Right cardiac atrium (tissue), 5 donors: ENCODE results near the gene GXYLT1. TPM values are rescaled to one million over a fixed set of nuclear protein-coding genes. Genes with fewer than 3 reads are reported as not detected.

ENCODE experiments used
- ATAC-seq, 2 donors: fragments of 200-7000 bp; cut with Tn5 transposase; one replicate each; pipeline versions ENCODE4 v1.8.0 to v1.9.1; 2020; ENCODE audit warnings: moderate library complexity in 2 of 2, mild to moderate bottlenecking in 1 of 2
- DNase-seq, 3 donors: peaks; one replicate each; pipeline ENCODE4 v3.0.0-alpha.2; 2020
- H3K27ac ChIP-seq: one replicate; pipeline ENCODE4 v1.5.1; 2013; ENCODE audit warnings: mild to moderate bottlenecking, low read length, control low read depth, moderate library complexity
- H3K27me3 ChIP-seq: one replicate; pipeline ENCODE4 v1.6.1; 2013; ENCODE audit not compliant: control insufficient read depth, insufficient read depth
- H3K4me1 ChIP-seq: one replicate; pipeline ENCODE4 v1.6.1; 2013; ENCODE audit warnings: low read length; ENCODE audit not compliant: control insufficient read depth, insufficient read depth
- H3K4me3 ChIP-seq: one replicate; pipeline ENCODE4 v1.5.1; 2013; ENCODE audit warnings: low read length, control low read depth
- H3K9me3 ChIP-seq: one replicate; pipeline ENCODE4 v1.6.1; 2013; ENCODE audit warnings: low read length; ENCODE audit not compliant: control insufficient read depth
- WGBS: extraction: QIAGEN DNeasy Blood & Tissue Kit; methylation state at CpG from one replicate; pipeline ENCODE4 v1.1.7; 2013; 5-methylcytosine and 5-hydroxymethylcytosine counted together
- intact Hi-C, 4 donors: fragments of 100-400 bp; cut with DNase I; formaldehyde crosslinking; loops; one replicate each; pipeline versions ENCODE4 v1.11.0 to v1.14.0; 2022 to 2023
- polyA plus RNA-seq: library from polyadenylated mRNA; stranded (reverse); fragments of 200-250 nt; gene quantifications from one replicate; pipeline ENCODE4 v1.2.3, GENCODE V29; 2013
- total RNA-seq, 4 donors: library from RNA; stranded (reverse); fragmentation: NEBNext Ultra II Directional; extraction: Animal tissue kit (Norgen Biotek cat#: 25700); gene quantifications; one replicate each; pipeline ENCODE4 v1.2.1, GENCODE V29; 2021
- donor health status: healthy with polysubstance abuse.
- donor health status: DM: no; HTN: yes; CAD: no.
- donor health status: DM: no; HTN: no; CAD: no.
- donor health status: DM: no; HTN: yes; CAD: no; lungs with severe emphysema.
- donor health status: DM: yes; HTN: yes; CAD: no.

The GXYLT1 gene
- total and polyA plus RNA-seq, 5 donors: 2.0 to 8.2 (median 6.1) TPM

- Histone ChIP-seq H3K27me3 (no peaks in the 10 kb centered on the region), H3K4me3 (no peak overlapping the region), H3K9me3 (no peaks in the 10 kb centered on the region), H3K27ac (no peak overlapping the region), H3K4me1 (peaks cover 6% of the 10 kb centered on the region)
- DNase-seq (no peak), ATAC-seq (no peak)
- intact Hi-C loops: no loop called here
- 99% methylated on average over 1 of the region's 1 CpG for WGBS
Measured at GRCh38 chr12:42174978-42175377, 30.3 kb upstream of the GXYLT1 start.

DNA sequence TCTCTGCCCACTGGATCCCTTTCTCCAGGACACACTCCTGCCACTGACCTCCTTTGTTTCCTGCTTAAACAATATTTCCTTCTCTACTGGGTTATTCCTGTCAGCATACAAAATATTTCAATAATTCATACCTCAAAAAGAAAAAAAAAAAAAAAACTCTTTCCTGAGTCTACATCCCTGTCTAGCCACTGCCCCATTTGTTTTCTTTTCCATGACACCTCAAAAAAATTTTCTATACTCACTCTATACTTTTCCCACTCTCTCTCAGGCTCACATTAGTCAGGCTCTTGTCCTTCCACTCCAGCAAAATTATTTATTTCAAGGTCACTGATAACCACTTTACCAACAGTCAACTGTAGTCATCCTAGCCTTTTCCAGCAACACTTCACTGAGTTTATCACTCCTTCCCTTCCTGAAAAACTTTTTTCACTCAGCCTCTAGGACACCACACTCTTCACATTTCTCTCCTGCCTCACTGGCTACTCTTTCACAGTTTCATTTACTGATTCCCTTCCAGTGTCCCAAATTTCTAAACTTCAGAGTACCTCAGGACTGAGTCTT, 29.4 kb upstream of the GXYLT1 start:
- no peak overlapping the region for H3K4me3 ChIP-seq
- peaks cover 6% of the 10 kb centered on the region for H3K4me1 ChIP-seq
- H3K9me3 ChIP-seq: no peaks in the 10 kb centered on the region
- H3K27me3 ChIP-seq: no peaks in the 10 kb centered on the region
- intact Hi-C loops: no loop called here
- H3K27ac ChIP-seq: no peak overlapping the region
- DNase-seq (no peak), ATAC-seq (peak in 1 of 2 donors; percentile 47)

DNA sequence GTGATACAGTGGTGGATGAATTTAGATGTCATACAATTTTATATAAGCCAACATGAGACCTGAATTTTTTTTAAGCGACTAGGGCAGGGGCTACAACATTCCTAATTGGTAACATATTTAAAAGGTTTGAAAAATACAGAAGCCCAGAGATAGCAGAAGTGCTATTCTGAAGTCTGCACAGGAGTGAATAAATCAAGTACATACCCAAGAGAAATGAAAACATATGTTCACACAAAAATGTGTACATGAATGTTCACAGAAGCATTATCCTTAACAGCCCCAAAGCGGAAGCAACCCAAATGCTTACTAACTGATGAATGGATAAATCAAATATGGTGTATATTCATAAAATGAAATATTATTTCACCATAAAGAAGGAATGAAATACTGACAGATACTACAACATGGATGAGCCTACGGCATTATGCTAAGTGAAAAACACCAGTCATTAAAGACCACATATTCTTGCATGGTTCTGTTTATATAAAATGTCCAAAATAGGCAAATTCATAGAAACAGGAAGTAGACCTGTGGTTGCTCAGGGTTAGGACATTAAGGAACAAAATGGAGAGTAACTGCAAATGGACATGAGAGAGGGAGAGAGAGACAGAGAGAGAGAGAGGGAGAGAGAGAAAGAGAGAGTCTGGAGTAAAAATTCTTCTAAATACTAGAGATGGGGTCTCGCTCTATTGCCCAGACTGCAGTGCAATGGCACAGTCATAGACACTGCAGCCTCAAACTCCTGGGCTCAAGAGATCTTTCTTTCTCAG, 28.0 kb upstream of the GXYLT1 start:
- no peaks in the 10 kb centered on the region for H3K27me3 ChIP-seq
- peaks cover 6% of the 10 kb centered on the region for H3K4me1 ChIP-seq
- DNase-seq: no peak
- H3K9me3 ChIP-seq: no peaks in the 10 kb centered on the region
- H3K4me3 ChIP-seq: no peak overlapping the region
- WGBS: 97% methylated on average over 4 of the region's 4 CpGs
- intact Hi-C loops: no loop called here
- no peak overlapping the region for H3K27ac ChIP-seq
- ATAC-seq: no peak

DNA sequence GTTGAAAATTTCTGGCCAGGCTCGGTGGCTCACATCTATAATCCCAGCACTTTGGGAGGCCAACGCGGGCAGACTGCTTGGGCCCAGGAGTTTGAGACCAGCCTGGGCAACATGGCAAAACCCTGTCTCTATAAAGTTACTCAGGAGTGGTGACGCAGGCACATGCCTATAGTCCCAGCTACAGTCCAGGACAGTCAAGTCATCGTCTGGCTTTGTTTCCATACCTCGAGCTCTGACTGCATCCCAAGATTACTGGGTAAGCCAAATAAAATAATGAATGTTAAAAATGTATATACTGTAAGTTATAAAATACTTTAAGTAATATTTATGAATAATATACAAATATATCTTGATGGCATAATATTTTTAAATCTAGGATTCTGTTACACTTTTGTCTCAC, 23.0 kb upstream of the GXYLT1 start:
- DNase-seq (no peak), ATAC-seq (no peak)
- Histone ChIP-seq H3K9me3 (no peaks in the 10 kb centered on the region), H3K4me1 (no peaks in the 10 kb centered on the region), H3K27me3 (no peaks in the 10 kb centered on the region), H3K4me3 (no peak overlapping the region), H3K27ac (no peak overlapping the region)
- WGBS: 95% methylated on average over 6 of the region's 6 CpGs
- intact Hi-C loops: no loop called here

DNA sequence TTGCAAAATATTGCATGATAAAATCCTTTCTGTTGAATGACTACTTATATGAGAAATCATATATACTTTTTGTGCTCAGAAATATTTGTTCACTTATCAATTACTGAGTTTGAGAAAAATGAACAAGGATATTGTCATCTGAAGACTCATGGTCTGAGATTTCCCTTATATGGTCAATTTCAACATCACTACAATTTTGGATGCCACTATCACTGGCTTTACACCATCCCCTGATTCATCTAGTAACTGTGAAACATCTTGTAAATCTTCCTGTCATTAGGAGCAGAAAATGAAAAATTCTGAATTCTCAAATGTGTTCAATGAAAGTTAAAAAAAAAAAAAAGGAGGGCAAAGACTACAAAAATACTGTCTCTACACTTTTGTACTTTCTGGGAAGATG, 21.8 kb upstream of the GXYLT1 start:
- DNase-seq (no peak), ATAC-seq (no peak)
- intact Hi-C loops: no loop called here
- H3K4me1 ChIP-seq: no peaks in the 10 kb centered on the region
- H3K4me3 ChIP-seq: no peak overlapping the region
- no peak overlapping the region for H3K27ac ChIP-seq
- no peaks in the 10 kb centered on the region for H3K27me3 ChIP-seq
- no peaks in the 10 kb centered on the region for H3K9me3 ChIP-seq

- no peak for DNase-seq
- intact Hi-C loops: no loop called here
- no peak for ATAC-seq
Measured at GRCh38 chr12:42163913-42164312, 19.2 kb upstream of the GXYLT1 start.

GRCh38 chr12:42162965-42163364, 18.3 kb upstream of the GXYLT1 start:
- peak in 1 of 2 donors; percentile 45 for ATAC-seq

More at GRCh38 chr12:42163913-42164312, 19.2 kb upstream of the GXYLT1 start:
- no peaks in the 10 kb centered on the region for H3K9me3 ChIP-seq
- no peak overlapping the region for H3K27ac ChIP-seq
- H3K27me3 ChIP-seq: no peaks in the 10 kb centered on the region
- H3K4me1 ChIP-seq: no peaks in the 10 kb centered on the region
- H3K4me3 ChIP-seq: no peak overlapping the region

DNA sequence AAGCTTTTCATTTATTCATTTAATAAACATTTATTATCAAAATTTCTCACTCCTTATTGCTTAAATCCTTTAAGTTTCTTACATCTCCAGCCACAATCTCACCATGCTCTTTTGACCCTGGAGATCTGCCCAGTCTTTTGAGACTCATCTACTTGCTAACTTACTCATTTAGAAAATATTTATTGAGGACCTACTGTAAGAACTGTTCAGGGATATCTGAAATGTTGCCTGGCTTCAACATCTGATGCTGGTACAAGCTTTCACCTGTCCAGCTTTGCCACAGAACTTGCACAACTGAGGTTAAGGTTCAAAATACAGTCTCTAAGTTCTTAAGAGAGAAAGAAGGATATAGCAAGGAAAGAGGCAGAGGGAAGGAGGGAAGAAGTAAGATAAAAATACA, 17.5 kb upstream of the GXYLT1 start:
- ATAC-seq (no peak), DNase-seq (no peak)
- H3K27me3 ChIP-seq: no peaks in the 10 kb centered on the region
- no peak overlapping the region for H3K4me3 ChIP-seq
- H3K9me3 ChIP-seq: no peaks in the 10 kb centered on the region
- H3K27ac ChIP-seq: no peak overlapping the region
- intact Hi-C loops: no loop called here
- H3K4me1 ChIP-seq: no peaks in the 10 kb centered on the region

More at GRCh38 chr12:42162965-42163364, 18.3 kb upstream of the GXYLT1 start:
- H3K4me3 ChIP-seq: no peak overlapping the region
- no peak overlapping the region for H3K27ac ChIP-seq
- intact Hi-C loops: no loop called here
- no peaks in the 10 kb centered on the region for H3K4me1 ChIP-seq
- WGBS: 57% methylated on average over 1 of the region's 1 CpG
- no peak for DNase-seq
- no peaks in the 10 kb centered on the region for H3K9me3 ChIP-seq
- H3K27me3 ChIP-seq: no peaks in the 10 kb centered on the region

- H3K4me1 ChIP-seq: no peaks in the 10 kb centered on the region
- no peak overlapping the region for H3K4me3 ChIP-seq
- DNase-seq (no peak), ATAC-seq (no peak)
- no peaks in the 10 kb centered on the region for H3K27me3 ChIP-seq
- H3K9me3 ChIP-seq: no peaks in the 10 kb centered on the region
- intact Hi-C loops: no loop called here
- WGBS: 75% methylated on average over 1 of the region's 1 CpG
- H3K27ac ChIP-seq: no peak overlapping the region
Measured at GRCh38 chr12:42161529-42161928, 16.9 kb upstream of the GXYLT1 start.

GRCh38 chr12:42156232-42156631, 11.6 kb upstream of the GXYLT1 start:
- Histone ChIP-seq H3K4me3 (no peak overlapping the region), H3K27ac (no peak overlapping the region), H3K4me1 (no peaks in the 10 kb centered on the region), H3K9me3 (no peaks in the 10 kb centered on the region), H3K27me3 (no peaks in the 10 kb centered on the region)
- no peak for ATAC-seq
- intact Hi-C loops: no loop called here
- WGBS: 84% methylated on average over 2 of the region's 2 CpGs
- no peak for DNase-seq

DNA sequence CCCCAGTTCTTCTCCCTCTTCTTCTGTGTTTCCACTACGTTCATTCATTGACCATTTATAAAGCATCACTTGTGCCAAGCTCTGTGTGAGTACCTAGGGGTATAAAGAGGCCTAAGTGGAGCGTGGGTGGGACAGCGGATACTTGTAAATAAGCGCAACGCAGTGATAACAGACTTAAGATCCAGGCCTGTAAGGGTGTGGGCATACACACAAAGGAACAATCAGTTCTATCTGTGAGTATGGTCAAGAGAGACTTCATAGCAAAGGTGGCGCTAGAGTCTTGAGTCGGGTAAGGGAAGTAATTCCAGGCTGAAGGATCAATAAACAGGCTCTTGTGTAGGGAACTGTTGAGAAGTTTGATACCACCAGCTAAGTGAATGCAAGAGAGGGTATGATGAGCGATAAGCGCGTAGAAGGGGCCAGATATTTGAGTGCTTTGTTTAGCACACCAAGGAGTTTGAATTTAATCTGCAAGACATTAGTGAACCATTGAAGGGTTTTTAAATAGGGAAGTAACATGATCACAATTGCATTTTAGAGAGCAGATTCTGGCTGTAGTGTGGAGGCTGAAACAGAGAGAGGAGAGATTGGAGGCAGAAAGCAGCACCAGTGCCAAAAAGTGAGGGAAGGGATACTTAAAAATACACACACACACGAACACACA, 1.0 kb upstream of the GXYLT1 start:
- Histone ChIP-seq H3K27me3 (no peaks in the 10 kb centered on the region), H3K4me1 (no peaks in the 10 kb centered on the region), H3K4me3 (no peak overlapping the region), H3K27ac (no peak overlapping the region), H3K9me3 (no peaks in the 10 kb centered on the region)
- intact Hi-C loops: loop anchor here in 1 of 4 donors (10.0 kb wide), 1 partner anchor 89 kb away; the partner anchor contains the start of gene YAF2
- WGBS: 67% methylated on average over 11 of the region's 11 CpGs
- ATAC-seq (no peak), DNase-seq (no peak)
